ENCODE data around the gene DDHD1. TPM values are rescaled to one million over a fixed set of nuclear protein-coding genes. Genes with fewer than 3 reads are reported as not detected.
"Not testable (repeated sequence)": the region's sequence is repeated elsewhere in the genome, so short reads cannot be mapped to it uniquely, and the experiment has no call there.

The DDHD1 gene
- total RNA-seq, 1 experiment from 2014 or later: 15.7 TPM

- H3K36me3 Mint-ChIP-seq (ENCODE audit: insufficient read depth in 1 of 3, low read depth in 3 of 3): peaks cover 26 to 39% (median 32%) of the 10 kb centered on the region in 3 experiments
Observed at GRCh38 chr14:53137568-53138203, 15.4 kb downstream of the DDHD1 start.

DNA sequence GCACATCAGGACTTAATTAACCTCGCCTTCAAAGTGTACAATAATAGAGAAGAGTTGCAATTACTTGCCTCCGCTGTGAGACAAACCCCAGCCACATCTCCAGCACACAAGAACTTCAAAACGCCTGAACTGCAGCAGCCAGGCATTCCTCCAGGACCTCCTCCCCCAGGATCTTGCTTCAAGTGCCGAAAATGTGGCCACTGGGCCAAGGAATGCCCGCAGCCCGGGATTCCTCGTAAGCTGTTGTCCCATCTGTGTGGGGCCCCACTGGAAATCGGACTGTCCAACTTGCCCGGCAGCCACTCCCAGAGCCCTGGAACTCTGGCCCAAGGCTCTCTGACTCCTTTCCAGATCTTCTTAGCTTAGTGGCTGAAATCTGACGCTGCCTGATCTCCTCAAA, 22.6 kb downstream of the DDHD1 start:
- not testable (repeated sequence) for H3K4me2 ChIP-seq (ENCODE audit: insufficient read depth, insufficient read length, low read length); H2BK15ac ChIP-seq (ENCODE audit: low read depth, low read length); H3K23me2 ChIP-seq (ENCODE audit: insufficient read length, low read depth, low read length, poor library complexity, severe bottlenecking); DNase-seq; H3K9me3 ChIP-seq (ENCODE audit: control insufficient read depth, low read depth, low read length); H4K8ac ChIP-seq (replicated peaks; ENCODE audit: insufficient read length, low read depth, low read length); H3T11ph ChIP-seq (ENCODE audit: low read length); H4K5ac ChIP-seq (ENCODE audit: insufficient read length, low read depth, low read length); H2AFZ ChIP-seq (ENCODE audit: low read length); H2BK120ac ChIP-seq (ENCODE audit: low read depth, low read length, poor library complexity, severe bottlenecking); H3K79me2 ChIP-seq (ENCODE audit: insufficient read depth, low read length); H3K4ac ChIP-seq (ENCODE audit: low read depth, low read length); H3K36me3 Mint-ChIP-seq (ENCODE audit: insufficient read depth in 1 of 3, low read depth in 3 of 3); H3K4me3 Mint-ChIP-seq; H3K14ac ChIP-seq (ENCODE audit: insufficient read depth, low read length); H2BK5ac ChIP-seq (ENCODE audit: insufficient read length, low read length); H2AK5ac ChIP-seq (ENCODE audit: insufficient read length, low read length); H3K23ac ChIP-seq (ENCODE audit: insufficient read length, low read depth, low read length); H3K79me1 ChIP-seq (ENCODE audit: insufficient read depth, low read depth, low read length, poor library complexity, severe bottlenecking); H3K27me3 Mint-ChIP-seq (ENCODE audit: low read depth); H3K9me3 Mint-ChIP-seq; H3K4me1 Mint-ChIP-seq; H4K20me1 ChIP-seq (ENCODE audit: control insufficient read depth, insufficient read depth, insufficient read length); H3K18ac ChIP-seq (ENCODE audit: insufficient read length, low read depth, low read length); H3K27ac Mint-ChIP-seq; H2BK20ac ChIP-seq (ENCODE audit: low read depth, low read length, poor library complexity, severe bottlenecking); H2BK12ac ChIP-seq (ENCODE audit: insufficient read length, low read depth, low read length); H3K56ac ChIP-seq (ENCODE audit: insufficient read length, low read depth, low read length); H3K27me3 ChIP-seq (ENCODE audit: insufficient read depth, low read length); H4K91ac ChIP-seq (ENCODE audit: insufficient read length, low read depth, low read length); H3K4me1 ChIP-seq (ENCODE audit: insufficient read depth, low read length); H3K27ac ChIP-seq (ENCODE audit: insufficient read length, low read depth, low read length); H3K9ac ChIP-seq (ENCODE audit: extremely low read depth, insufficient read length, low read length)
- WGBS (ENCODE audit: extremely low coverage, insufficient read length, low lambda C conversion rate): no CpG with 5 or more reads among the region's 10 CpGs

More at GRCh38 chr14:53137568-53138203, 15.4 kb downstream of the DDHD1 start:
- no peak overlapping the region for H2BK15ac ChIP-seq (ENCODE audit: low read depth, low read length)
- no peak overlapping the region for H3K4me2 ChIP-seq (ENCODE audit: insufficient read depth, insufficient read length, low read length)
- no peaks in the 10 kb centered on the region for H3K27me3 ChIP-seq (ENCODE audit: insufficient read depth, low read length)
- peaks cover 5% of the 10 kb centered on the region for H3K9me3 ChIP-seq (ENCODE audit: control insufficient read depth, low read depth, low read length)
- peaks cover 4% of the 10 kb centered on the region for H3K79me1 ChIP-seq (ENCODE audit: insufficient read depth, low read depth, low read length, poor library complexity, severe bottlenecking)
- no peak overlapping the region for H3K4me3 Mint-ChIP-seq
- H4K5ac ChIP-seq (ENCODE audit: insufficient read length, low read depth, low read length): no peak overlapping the region
- H4K20me1 ChIP-seq (ENCODE audit: control insufficient read depth, insufficient read depth, insufficient read length): no peaks in the 10 kb centered on the region
- no peak overlapping the region for H3K27ac ChIP-seq (ENCODE audit: insufficient read length, low read depth, low read length)
- H3K56ac ChIP-seq (ENCODE audit: insufficient read length, low read depth, low read length): no peak overlapping the region
- H3K27me3 Mint-ChIP-seq (ENCODE audit: low read depth): no peaks in the 10 kb centered on the region
- no peak for DNase-seq
- H3K23ac ChIP-seq (ENCODE audit: insufficient read length, low read depth, low read length): no peak overlapping the region
- no peak overlapping the region for H3K18ac ChIP-seq (ENCODE audit: insufficient read length, low read depth, low read length)
- no peak overlapping the region for H3T11ph ChIP-seq (ENCODE audit: low read length)
- H2BK12ac ChIP-seq (ENCODE audit: insufficient read length, low read depth, low read length): no peak overlapping the region
- no peak overlapping the region for H4K91ac ChIP-seq (ENCODE audit: insufficient read length, low read depth, low read length)
- H4K8ac ChIP-seq (replicated peaks; ENCODE audit: insufficient read length, low read depth, low read length): no peak overlapping the region
- TF ChIP-seq, protein P1, sequence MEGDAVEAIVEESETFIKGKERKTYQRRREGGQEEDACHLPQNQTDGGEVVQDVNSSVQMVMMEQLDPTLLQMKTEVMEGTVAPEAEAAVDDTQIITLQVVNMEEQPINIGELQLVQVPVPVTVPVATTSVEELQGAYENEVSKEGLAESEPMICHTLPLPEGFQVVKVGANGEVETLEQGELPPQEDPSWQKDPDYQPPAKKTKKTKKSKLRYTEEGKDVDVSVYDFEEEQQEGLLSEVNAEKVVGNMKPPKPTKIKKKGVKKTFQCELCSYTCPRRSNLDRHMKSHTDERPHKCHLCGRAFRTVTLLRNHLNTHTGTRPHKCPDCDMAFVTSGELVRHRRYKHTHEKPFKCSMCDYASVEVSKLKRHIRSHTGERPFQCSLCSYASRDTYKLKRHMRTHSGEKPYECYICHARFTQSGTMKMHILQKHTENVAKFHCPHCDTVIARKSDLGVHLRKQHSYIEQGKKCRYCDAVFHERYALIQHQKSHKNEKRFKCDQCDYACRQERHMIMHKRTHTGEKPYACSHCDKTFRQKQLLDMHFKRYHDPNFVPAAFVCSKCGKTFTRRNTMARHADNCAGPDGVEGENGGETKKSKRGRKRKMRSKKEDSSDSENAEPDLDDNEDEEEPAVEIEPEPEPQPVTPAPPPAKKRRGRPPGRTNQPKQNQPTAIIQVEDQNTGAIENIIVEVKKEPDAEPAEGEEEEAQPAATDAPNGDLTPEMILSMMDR (conservative IDR thresholded peaks at IDR 0.05): no peak
- H3K9me3 Mint-ChIP-seq: peaks cover 31 to 47% of the 10 kb centered on the region in 2 experiments
- no peaks in the 10 kb centered on the region; the same call in 1 of the 2 replicates for H3K79me2 ChIP-seq (ENCODE audit: insufficient read depth, low read length)
- no peak overlapping the region for H2BK120ac ChIP-seq (ENCODE audit: low read depth, low read length, poor library complexity, severe bottlenecking)
- H2AFZ ChIP-seq (ENCODE audit: low read length): no peak overlapping the region
- H3K4ac ChIP-seq (ENCODE audit: low read depth, low read length): no peak overlapping the region
- no peak overlapping the region for H3K27ac Mint-ChIP-seq
- H3K9ac ChIP-seq (ENCODE audit: extremely low read depth, insufficient read length, low read length): no peak overlapping the region
- H2BK20ac ChIP-seq (ENCODE audit: low read depth, low read length, poor library complexity, severe bottlenecking): no peak overlapping the region
- no peaks in the 10 kb centered on the region for H3K23me2 ChIP-seq (ENCODE audit: insufficient read length, low read depth, low read length, poor library complexity, severe bottlenecking)
- peaks cover 3 to 4% of the 10 kb centered on the region in 2 experiments for H3K4me1 Mint-ChIP-seq
- H2BK5ac ChIP-seq (ENCODE audit: insufficient read length, low read length): no peak overlapping the region
- no peaks in the 10 kb centered on the region; the same call in 1 of the 2 replicates for H3K4me1 ChIP-seq (ENCODE audit: insufficient read depth, low read length)
- no peak overlapping the region for H2AK5ac ChIP-seq (ENCODE audit: insufficient read length, low read length)
- no CpG with 5 or more reads among the region's 4 CpGs for WGBS (ENCODE audit: extremely low coverage, insufficient read length, low lambda C conversion rate)
- no peak overlapping the region for H3K14ac ChIP-seq (ENCODE audit: insufficient read depth, low read length)
